AG04450 (cell line): ENCODE results near the gene SOX10. TPM values are rescaled to one million over a fixed set of nuclear protein-coding genes. Genes with fewer than 3 reads are reported as not detected.

Source experiments
- CTCF ChIA-PET: fragments of 300-600, 350-600 bp; formaldehyde crosslinking; extraction: SDS; loops from one replicate; lab custom pipeline; 2022; ENCODE audit warnings: antibody characterized with exemption, inconsistent platforms; lab: Charles Lee
- POLR2A ChIA-PET: fragments of 350-600 bp; formaldehyde crosslinking; extraction: SDS; loops from one replicate; lab custom pipeline; 2021; ENCODE audit warnings: antibody characterized with exemption, inconsistent platforms; lab: Yijun Ruan, JAX
- DNase-seq: peaks from one replicate; pipeline ENCODE4 v3.0.0-alpha.2; 2011; ENCODE audit warnings: low read depth, low spot score
- H3K27ac ChIP-seq: one replicate; pipeline ENCODE4 v1.5.1; 2012; ENCODE audit warnings: low read depth, low read length, control low read depth
- H3K27me3 ChIP-seq: one replicate; pipeline ENCODE4 v1.6.0; 2012; ENCODE audit warnings: low read length; ENCODE audit not compliant: control insufficient read depth, insufficient read depth
- H3K4me3 ChIP-seq: 2 replicates; pipeline ENCODE4 v1.5.1; 2011; ENCODE audit warnings: mild to moderate bottlenecking, low read depth, low read length, control low read depth
- H3K9me3 ChIP-seq: 2 replicates; pipeline ENCODE4 v1.5.1; 2012; ENCODE audit warnings: low read length; ENCODE audit not compliant: control insufficient read depth, insufficient read depth
- polyA plus RNA-seq: library from polyadenylated mRNA; depleted of rRNA; stranded (reverse); fragments of >200 nt; gene quantifications from 2 replicates; pipeline ENCODE4 v1.2.3, GENCODE V29; 2011
- TF ChIP-seq, protein P1 (sequence below): IDR thresholded peaks from 2 replicates; pipeline ENCODE4 v1.5.1; 2011; ENCODE audit warnings: low read depth, low read length, control low read depth, inconsistent platforms

Gene SOX10
- polyA plus RNA-seq, 1 experiment = not detected

DNA sequence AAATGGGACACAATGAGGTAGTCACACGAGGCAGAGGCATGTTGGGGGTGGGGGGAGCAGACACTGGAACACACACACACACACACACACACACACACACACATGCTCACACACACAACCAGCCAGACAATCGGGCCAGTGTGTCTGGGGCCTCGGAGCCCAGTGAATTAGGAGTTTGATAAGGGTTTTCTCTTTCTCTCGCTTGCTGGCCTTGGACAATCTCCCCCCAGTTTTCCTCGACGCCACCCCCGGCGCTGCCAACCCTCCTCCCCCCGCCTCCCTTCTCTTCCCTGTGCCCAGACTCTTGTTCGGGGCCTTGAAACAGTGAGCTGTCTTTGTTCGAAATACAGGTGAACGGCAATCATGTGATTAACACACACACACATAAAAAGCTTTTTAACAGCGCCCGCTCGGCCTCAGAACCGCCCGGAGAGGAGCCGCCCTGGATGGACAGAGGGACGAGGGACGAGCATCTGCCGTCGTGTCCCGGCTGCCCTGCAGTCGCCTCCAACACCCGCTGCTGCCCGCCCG, 1.5 kb upstream of the SOX10 start:
- TF ChIP-seq, protein P1, sequence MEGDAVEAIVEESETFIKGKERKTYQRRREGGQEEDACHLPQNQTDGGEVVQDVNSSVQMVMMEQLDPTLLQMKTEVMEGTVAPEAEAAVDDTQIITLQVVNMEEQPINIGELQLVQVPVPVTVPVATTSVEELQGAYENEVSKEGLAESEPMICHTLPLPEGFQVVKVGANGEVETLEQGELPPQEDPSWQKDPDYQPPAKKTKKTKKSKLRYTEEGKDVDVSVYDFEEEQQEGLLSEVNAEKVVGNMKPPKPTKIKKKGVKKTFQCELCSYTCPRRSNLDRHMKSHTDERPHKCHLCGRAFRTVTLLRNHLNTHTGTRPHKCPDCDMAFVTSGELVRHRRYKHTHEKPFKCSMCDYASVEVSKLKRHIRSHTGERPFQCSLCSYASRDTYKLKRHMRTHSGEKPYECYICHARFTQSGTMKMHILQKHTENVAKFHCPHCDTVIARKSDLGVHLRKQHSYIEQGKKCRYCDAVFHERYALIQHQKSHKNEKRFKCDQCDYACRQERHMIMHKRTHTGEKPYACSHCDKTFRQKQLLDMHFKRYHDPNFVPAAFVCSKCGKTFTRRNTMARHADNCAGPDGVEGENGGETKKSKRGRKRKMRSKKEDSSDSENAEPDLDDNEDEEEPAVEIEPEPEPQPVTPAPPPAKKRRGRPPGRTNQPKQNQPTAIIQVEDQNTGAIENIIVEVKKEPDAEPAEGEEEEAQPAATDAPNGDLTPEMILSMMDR = no peak
- Histone ChIP-seq H3K4me3 (no peak overlapping the region), H3K27ac (no peak overlapping the region), H3K9me3 (peaks cover 5% of the 10 kb centered on the region; the same call in 1 of the 2 replicates), H3K27me3 (peaks cover 4% of the 10 kb centered on the region)
- CTCF ChIA-PET = interaction anchor here (0.5 kb wide), 1 partner anchor 18 kb away, joined by 3 read pairs; no protein-coding TSS in a partner anchor
- no peak for DNase-seq
- POLR2A ChIA-PET = interaction anchor here (0.7 kb wide), 1 partner anchor 66 kb away, joined by 4 read pairs; no protein-coding TSS in a partner anchor

DNA sequence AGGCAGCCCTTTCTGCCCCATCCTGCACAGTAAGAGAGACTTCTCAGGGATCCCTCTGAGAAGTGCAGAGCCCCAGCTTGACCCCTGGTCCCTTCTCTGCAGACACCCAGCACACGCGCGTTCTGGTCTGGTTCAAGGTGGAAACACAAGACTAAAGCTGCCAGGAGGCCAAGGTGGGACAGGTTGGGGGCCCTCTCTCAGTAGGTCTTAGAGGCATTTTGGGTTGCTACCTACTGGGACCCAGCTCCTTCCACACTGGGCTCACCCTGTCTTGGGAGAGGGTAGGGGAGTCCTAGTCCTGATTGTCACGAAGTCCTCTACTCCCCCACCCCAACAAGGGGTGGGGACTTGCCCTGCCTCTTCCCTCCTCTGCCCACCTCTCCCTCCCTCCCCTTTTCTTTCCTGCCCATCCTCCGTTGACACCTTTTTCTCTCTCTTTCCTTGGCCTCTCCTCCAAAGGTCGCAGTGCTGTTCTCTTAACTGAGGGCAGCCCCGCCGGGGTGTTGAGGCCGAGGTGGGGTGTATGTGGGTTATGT, 763 bp upstream of the SOX10 start:
- CTCF ChIA-PET = interaction anchor here (0.5 kb wide), 1 partner anchor 19 kb away, joined by 3 read pairs; no protein-coding TSS in a partner anchor

DNA sequence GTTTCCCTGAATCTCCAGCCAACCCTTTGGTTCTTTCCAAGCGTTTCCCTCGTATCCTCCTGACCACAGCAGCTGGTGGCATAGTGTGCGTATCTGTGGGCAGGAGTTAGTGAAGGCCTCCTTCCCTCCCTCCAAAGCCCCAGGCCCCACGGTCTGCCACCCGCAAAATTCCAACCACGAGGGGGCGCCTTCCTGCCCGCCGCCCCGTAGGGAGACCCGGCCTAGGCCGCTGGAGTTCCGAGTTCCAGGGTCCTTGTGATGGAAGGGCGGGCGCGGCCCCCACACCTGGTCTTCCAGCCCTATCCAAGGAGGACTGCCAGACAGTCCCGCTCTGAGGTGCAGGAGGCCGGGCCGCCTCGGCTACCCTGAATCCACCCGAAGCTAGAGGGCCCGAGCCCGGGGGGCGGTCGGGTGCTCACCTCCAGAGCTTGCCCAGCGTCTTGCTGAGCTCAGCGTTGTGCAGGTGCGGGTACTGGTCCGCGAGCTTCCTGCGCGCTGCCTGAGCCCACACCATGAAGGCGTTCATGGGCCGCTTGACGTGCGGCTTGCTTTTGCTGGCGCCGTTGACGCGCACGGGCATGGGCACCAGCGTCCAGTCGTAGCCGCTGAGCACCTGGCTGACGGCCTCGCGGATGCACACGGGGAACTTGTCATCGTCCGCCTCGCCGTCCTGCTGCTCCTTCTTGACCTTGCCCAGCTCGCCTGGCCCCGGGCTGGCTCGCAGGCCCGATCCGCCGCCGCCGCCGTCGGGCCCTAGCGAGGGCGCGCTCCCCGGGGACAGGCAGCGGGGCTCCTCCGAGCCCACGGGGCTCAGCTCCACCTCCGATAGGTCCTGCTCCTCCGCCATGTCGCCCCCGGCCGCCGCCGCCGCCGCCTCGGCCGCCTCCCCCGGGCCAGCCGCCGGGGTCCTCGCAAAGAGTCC, 1.2 kb downstream of the SOX10 start:
- ChIA-PET CTCF (no interaction called here), POLR2A (no interaction called here)
- Histone ChIP-seq H3K9me3 (peaks cover 5% of the 10 kb centered on the region; the same call in 1 of the 2 replicates), H3K27ac (no peak overlapping the region), H3K27me3 (peaks cover 3% of the 10 kb centered on the region), H3K4me3 (no peak overlapping the region)
- TF ChIP-seq, protein P1 = peak; percentile 24; the same call in 1 of the 2 replicates
- no peak for DNase-seq

More for the DNA sequence above, 763 bp upstream of the SOX10 start:
- POLR2A ChIA-PET = interaction anchor here (0.6 kb wide), 1 partner anchor 26 kb away, joined by 6 read pairs; no protein-coding TSS in a partner anchor
- peaks cover 5% of the 10 kb centered on the region; the same call in 1 of the 2 replicates for H3K9me3 ChIP-seq
- no peak overlapping the region for H3K4me3 ChIP-seq
- H3K27ac ChIP-seq = no peak overlapping the region
- TF ChIP-seq, protein P1 = no peak
- H3K27me3 ChIP-seq = peaks cover 3% of the 10 kb centered on the region
- no peak for DNase-seq

DNA sequence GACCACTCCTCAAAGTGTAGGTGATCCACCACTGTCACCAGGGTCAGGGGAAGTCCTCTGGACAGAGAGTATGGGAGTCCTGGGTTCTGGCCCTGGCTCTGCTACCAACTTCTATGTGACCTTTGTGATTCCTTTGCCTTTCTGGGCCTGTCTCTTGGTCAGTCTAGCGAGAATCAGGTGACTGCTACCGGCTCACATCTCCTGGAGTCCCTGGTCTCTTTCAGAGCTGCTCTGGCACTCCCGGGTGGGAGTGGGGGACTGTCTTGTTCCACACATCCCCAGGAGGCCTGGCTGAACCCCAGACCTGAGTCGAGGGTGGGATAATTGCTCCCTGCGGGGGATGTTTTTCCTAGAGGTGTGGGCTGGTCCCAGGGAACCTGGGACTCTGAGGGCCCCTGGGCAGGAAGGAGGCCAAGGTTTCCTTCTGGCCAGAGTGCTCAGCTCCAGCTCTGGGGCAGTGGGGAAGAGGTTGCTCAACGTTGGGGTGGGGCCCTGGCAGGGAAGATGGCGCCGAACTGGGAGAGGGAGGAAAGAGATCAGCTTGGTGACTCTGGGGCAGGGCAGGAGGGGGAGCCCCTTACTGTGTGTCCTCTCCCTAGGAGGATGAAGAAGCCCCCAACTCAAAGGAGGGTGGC, 2.1 kb downstream of the SOX10 start:
- DNase-seq = no peak
- Histone ChIP-seq H3K27ac (no peak overlapping the region), H3K4me3 (no peak overlapping the region), H3K27me3 (peaks cover 3% of the 10 kb centered on the region), H3K9me3 (peaks cover 5% of the 10 kb centered on the region; the same call in 1 of the 2 replicates)
- TF ChIP-seq, protein P1 = no peak
- ChIA-PET CTCF (no interaction called here), POLR2A (no interaction called here)
